ENCODE data around the gene SRP54. TPM values are rescaled to one million over a fixed set of nuclear protein-coding genes. Genes with fewer than 3 reads are reported as not detected.

SRP54 gene
- total RNA-seq, 1 donor, result 78.4 TPM

DNA sequence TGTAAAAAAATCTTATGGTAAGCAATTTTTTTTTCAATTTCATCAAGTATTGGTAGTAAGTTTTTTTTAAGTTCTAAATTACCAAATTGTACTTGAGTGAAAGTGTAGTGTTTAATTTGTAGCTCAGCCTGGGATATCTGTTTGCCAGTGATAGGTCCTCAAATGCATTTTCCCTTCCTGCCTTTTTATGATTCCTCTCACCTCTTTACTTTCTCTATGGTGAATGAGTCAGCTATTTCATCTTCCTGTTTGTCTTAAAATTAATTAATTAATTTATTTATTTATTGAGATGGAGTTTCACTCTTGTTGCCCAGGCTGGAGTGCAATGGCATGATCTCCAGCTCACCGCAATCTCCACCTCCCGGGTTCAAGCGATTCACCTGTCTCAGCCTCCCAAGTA lies 10.6 kb downstream of the SRP54 start:
- H3K4me3 ChIP-seq (ENCODE audit: low read depth, low read length), result no peak overlapping the region
- DNase-seq (ENCODE audit: low read depth), result no peak
- TF ChIP-seq, protein P1, sequence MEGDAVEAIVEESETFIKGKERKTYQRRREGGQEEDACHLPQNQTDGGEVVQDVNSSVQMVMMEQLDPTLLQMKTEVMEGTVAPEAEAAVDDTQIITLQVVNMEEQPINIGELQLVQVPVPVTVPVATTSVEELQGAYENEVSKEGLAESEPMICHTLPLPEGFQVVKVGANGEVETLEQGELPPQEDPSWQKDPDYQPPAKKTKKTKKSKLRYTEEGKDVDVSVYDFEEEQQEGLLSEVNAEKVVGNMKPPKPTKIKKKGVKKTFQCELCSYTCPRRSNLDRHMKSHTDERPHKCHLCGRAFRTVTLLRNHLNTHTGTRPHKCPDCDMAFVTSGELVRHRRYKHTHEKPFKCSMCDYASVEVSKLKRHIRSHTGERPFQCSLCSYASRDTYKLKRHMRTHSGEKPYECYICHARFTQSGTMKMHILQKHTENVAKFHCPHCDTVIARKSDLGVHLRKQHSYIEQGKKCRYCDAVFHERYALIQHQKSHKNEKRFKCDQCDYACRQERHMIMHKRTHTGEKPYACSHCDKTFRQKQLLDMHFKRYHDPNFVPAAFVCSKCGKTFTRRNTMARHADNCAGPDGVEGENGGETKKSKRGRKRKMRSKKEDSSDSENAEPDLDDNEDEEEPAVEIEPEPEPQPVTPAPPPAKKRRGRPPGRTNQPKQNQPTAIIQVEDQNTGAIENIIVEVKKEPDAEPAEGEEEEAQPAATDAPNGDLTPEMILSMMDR (IDR thresholded peaks at IDR 0.05; ENCODE audit: insufficient read depth, low read length), result no peak

- TF ChIP-seq, protein P1 (IDR thresholded peaks at IDR 0.05; ENCODE audit: insufficient read depth, low read length), result no peak
- no peak overlapping the region for H3K4me3 ChIP-seq (ENCODE audit: low read depth, low read length)
- DNase-seq (ENCODE audit: low read depth), result no peak
Measured at GRCh38 chr14:34994668-34995067, 11.9 kb downstream of the SRP54 start.

- no peak overlapping the region for H3K4me3 ChIP-seq (ENCODE audit: low read depth, low read length)
- DNase-seq (ENCODE audit: low read depth), result no peak
- TF ChIP-seq, protein P1 (IDR thresholded peaks at IDR 0.05; ENCODE audit: insufficient read depth, low read length), result no peak
Measured at GRCh38 chr14:34997762-34998161, 15.0 kb downstream of the SRP54 start.

DNA sequence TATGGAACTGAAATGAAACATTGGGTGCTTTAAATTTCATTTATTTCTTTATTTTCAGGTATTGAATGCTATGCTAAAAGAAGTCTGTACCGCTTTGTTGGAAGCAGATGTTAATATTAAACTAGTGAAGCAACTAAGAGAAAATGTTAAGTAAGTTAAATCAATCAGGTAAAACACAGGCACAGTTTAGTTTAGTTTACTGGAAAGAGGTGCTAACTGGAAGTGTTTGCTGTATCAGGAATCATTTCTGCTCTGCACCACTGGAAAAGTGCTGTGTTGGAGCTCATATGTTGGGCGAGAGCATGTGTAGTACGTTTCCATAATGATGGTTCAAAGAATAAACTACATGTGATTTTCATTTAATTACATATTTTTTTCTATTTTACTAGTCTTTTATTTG lies 16.7 kb downstream of the SRP54 start:
- no peak overlapping the region for H3K4me3 ChIP-seq (ENCODE audit: low read depth, low read length)
- no peak for DNase-seq (ENCODE audit: low read depth)
- TF ChIP-seq, protein P1 (IDR thresholded peaks at IDR 0.05; ENCODE audit: insufficient read depth, low read length), result no peak

GRCh38 chr14:35001621-35002020 lies 18.8 kb downstream of the SRP54 start:
- DNase-seq (ENCODE audit: low read depth), result no peak
- TF ChIP-seq, protein P1 (IDR thresholded peaks at IDR 0.05; ENCODE audit: insufficient read depth, low read length), result no peak
- no peak overlapping the region for H3K4me3 ChIP-seq (ENCODE audit: low read depth, low read length)

GRCh38 chr14:35004839-35005238 lies 22.0 kb downstream of the SRP54 start:
- TF ChIP-seq, protein P1 (IDR thresholded peaks at IDR 0.05; ENCODE audit: insufficient read depth, low read length), result no peak
- no peak overlapping the region for H3K4me3 ChIP-seq (ENCODE audit: low read depth, low read length)
- no peak for DNase-seq (ENCODE audit: low read depth)

- H3K4me3 ChIP-seq (ENCODE audit: low read depth, low read length), result no peak overlapping the region
- no peak for DNase-seq (ENCODE audit: low read depth)
- TF ChIP-seq, protein P1 (IDR thresholded peaks at IDR 0.05; ENCODE audit: insufficient read depth, low read length), result no peak
Measured at GRCh38 chr14:35016568-35016967, 33.8 kb downstream of the SRP54 start.
